Measurements from ENCODE around the gene SCD. TPM values are rescaled to one million over a fixed set of nuclear protein-coding genes. Genes with fewer than 3 reads are reported as not detected.
A peak's percentile ranks its signal among the peaks of the same experiment; 100 is the strongest.

SCD gene
- 120 and 125 TPM in 2 replicates for total RNA-seq (2013; cell fraction: nucleolus; rRNA removed)
- total RNA-seq (2014; rRNA removed) (108 and 117 TPM in 2 replicates), total RNA-seq (2014; rRNA removed; fragmentation: Illumina TruSeq; extraction: Trizol) (91.3 and 103 TPM in 2 replicates), total RNA-seq (2021) (171 and 188 TPM in 2 replicates), polyA plus RNA-seq (2011; rRNA removed) (250 and 279 TPM in 2 replicates), polyA plus RNA-seq (2014; fragmentation: Illumina TruSeq; extraction: Trizol) (181 and 230 TPM in 2 replicates), polyA plus RNA-seq (2014; fragmentation: Nextera tagmentation; extraction: Ambion mirVana) (10 to 100 TPM; 77.5 to 86.1 TPM), polyA plus RNA-seq (2014; rRNA removed) (119 and 131 TPM in 2 replicates), polyA plus RNA-seq (2016; fragmentation: Nextera tagmentation; extraction: Ambion mirVana) (10 to 100 TPM; 68.7 to 70.2 TPM), polyA minus RNA-seq (2011; rRNA and poly(A)+ RNA removed) (294 and 320 TPM in 2 replicates), Bru-seq, nascent RNA (percentile 83 among the genes with signal in this experiment), BruChase-seq, experiment 1, labeled RNA remaining after a 6-hour chase (percentile 95 among the genes with signal in this experiment), BruChase-seq, experiment 2, labeled RNA remaining after a 2-hour chase (percentile 94 among the genes with signal in this experiment)
- 65.1 TPM for polyA plus RNA-seq (2011; ENCODE audit: low read depth)
- polyA plus RNA-seq (2011; cell fraction: cytosol; rRNA removed), result 198 and 249 TPM in 2 replicates
- 86.6 and 104 TPM in 2 replicates for polyA plus RNA-seq (2011; cell fraction: nucleus; rRNA removed)
- polyA plus RNA-seq (2012), result 88.3 and 146 TPM in 2 replicates
- polyA minus RNA-seq (2011; cell fraction: cytosol; rRNA and poly(A)+ RNA removed), result 122 TPM in 2 replicates
- 31.3 and 34.6 TPM in 2 replicates for polyA minus RNA-seq (2011; cell fraction: nucleus; rRNA and poly(A)+ RNA removed)
- long read RNA-seq, experiment 1, full-length matches to known transcripts, result 2 of 11 reads
- long read RNA-seq, experiment 1, partial matches to known transcripts, result 0 of 11 reads
- long read RNA-seq, experiment 1, other reads (novel, unspliced or antisense), result 9 of 11 reads
- long read RNA-seq, experiment 2, full-length matches to known transcripts, result 6 of 86 reads
- long read RNA-seq, experiment 2, partial matches to known transcripts, result 5 of 86 reads
- long read RNA-seq, experiment 2, other reads (novel, unspliced or antisense), result 75 of 86 reads

GRCh38 chr10:100346765-100347567 is at the start of gene SCD:
Gene SCD, plus strand, starts transcription at chr10:100347233. Its CDS starts 272 bp downstream, at chr10:100347505.
- H3K79me2 ChIP-seq (ENCODE audit: control insufficient read depth, insufficient read depth, low read length), result peaks cover 59% of the 10 kb centered on the region
- CTCF ChIA-PET, result interaction anchor here (0.6 to 7.7 kb wide), 13 partner anchors 9 to 552 kb away, joined by 3 to 91 read pairs (median 12); no protein-coding TSS in a partner anchor
- ATAC-seq (peak; percentile 93), DNase-seq (ENCODE audit: low read depth, low spot score) (peak; percentile 93), FAIRE-seq (peak; percentile 27)
- SMC1A ChIA-PET (ENCODE audit: uncharacterized antibody, unreplicated experiment), result interaction anchor here (0.7 to 17.4 kb wide), 9 partner anchors 9 to 141 kb away, joined by 3 to 277 read pairs (median 6); no protein-coding TSS in a partner anchor
- peaks cover 4% of the 10 kb centered on the region; the same call in 1 of the 2 replicates for H4K20me1 ChIP-seq (ENCODE audit: control insufficient read depth, insufficient read depth)
- H3K27me3 ChIP-seq (replicated peaks in 1 of 2; ENCODE audit: control insufficient read depth in 2 of 2, insufficient read depth in 2 of 2, low read length in 1 of 2), result no peaks in the 10 kb centered on the region
- H3K4me3 ChIP-seq, result peak within 1 kb of the TSS; percentile 86
- under 1% methylated on average over 66 of the region's 73 CpGs for WGBS (ENCODE audit: insufficient coverage, insufficient replicate concordance, low lambda C conversion rate, missing lambda C conversion rate)
- intact Hi-C loops (cut with micrococcal nuclease; ENCODE audit: unreplicated experiment) (loop anchor here (2.0 kb wide), 1 partner anchor 26 kb away; no protein-coding TSS in a partner anchor), in situ Hi-C loops (cut with MboI) (no loop called here)
- POLR2A ChIA-PET, result interaction anchor here (0.5 to 11.8 kb wide), 12 partner anchors 12 to 650 kb away, joined by 3 to 191 read pairs (median 4); no protein-coding TSS in a partner anchor
- H3K27ac ChIP-seq (ENCODE audit: control insufficient read depth, insufficient read depth), result peak within 1 kb of the TSS; percentile 72
- RAD21 ChIA-PET (ENCODE audit: unreplicated experiment), result interaction anchor here (0.7 to 18.1 kb wide), 14 partner anchors 9 to 501 kb away, joined by 3 to 214 read pairs (median 5); partner anchors contain the start of gene HIF1AN
- H3K4me1 ChIP-seq (ENCODE audit: control insufficient read depth, insufficient read depth, low read length), result peaks cover 18% of the 10 kb centered on the region
- H3K9me3 ChIP-seq (replicated peaks; ENCODE audit: control insufficient read depth, insufficient read depth, low read length), result no peaks in the 10 kb centered on the region
- H3K36me3 ChIP-seq (ENCODE audit: control insufficient read depth in 2 of 2, insufficient read depth in 2 of 2, low read length in 1 of 2), result peaks cover 0 to 30% of the 10 kb centered on the region in 2 experiments; a peak in 3 of 4 replicates
- H3K9ac ChIP-seq (ENCODE audit: control insufficient read depth, insufficient read depth, low read length), result peak within 1 kb of the TSS; percentile 79
- H3K4me2 ChIP-seq (ENCODE audit: control insufficient read depth, insufficient read depth), result peak within 1 kb of the TSS; percentile 73
- no TSS peak for BruUV-seq (replicated peaks)
- H2AFZ ChIP-seq (ENCODE audit: control insufficient read depth, low read depth, low read length), result peak within 1 kb of the TSS; percentile 70
- TF ChIP-seq CHD1 (IDR thresholded peaks at IDR 0.05; ENCODE audit: low read depth, low read length) (no peak), HDAC6 (IDR thresholded peaks at IDR 0.05; ENCODE audit: unreplicated experiment) (no peak), RUNX3 (IDR thresholded peaks at IDR 0.05; ENCODE audit: low read length) (peak; percentile 65), KDM1A (IDR thresholded peaks at IDR 0.05; ENCODE audit: borderline replicate concordance) (no peak), FOS (IDR thresholded peaks at IDR 0.05; ENCODE audit: borderline replicate concordance, extremely low read depth, insufficient read length) (peak; percentile 29), SIN3A (IDR thresholded peaks at IDR 0.05; ENCODE audit: low read depth, low read length) (no peak; the same call in 1 of the 2 replicates), PBX3 (IDR thresholded peaks at IDR 0.05; ENCODE audit: insufficient replicate concordance, low read depth, low read length) (no peak), GATAD2B (conservative IDR thresholded peaks at IDR 0.05; ENCODE audit: low read depth) (peak; percentile 81; the same call in 1 of the 2 replicates), POLR2AphosphoS5 (IDR thresholded peaks at IDR 0.05; ENCODE audit: low read length) (peak; percentile 40; the same call in 1 of the 2 replicates), LARP7 (IDR thresholded peaks at IDR 0.05) (0 out of 2 replicates have a peak, but pooled peaks have one; percentile 25), CREM (IDR thresholded peaks at IDR 0.05; ENCODE audit: low read depth) (no peak), TCF7 (IDR thresholded peaks at IDR 0.05; ENCODE audit: borderline replicate concordance) (no peak), SREBF2 (IDR thresholded peaks at IDR 0.05; ENCODE audit: low read length) (peak; percentile 67; the same call in 1 of the 2 replicates)
- TF ChIP-seq, protein P1, sequence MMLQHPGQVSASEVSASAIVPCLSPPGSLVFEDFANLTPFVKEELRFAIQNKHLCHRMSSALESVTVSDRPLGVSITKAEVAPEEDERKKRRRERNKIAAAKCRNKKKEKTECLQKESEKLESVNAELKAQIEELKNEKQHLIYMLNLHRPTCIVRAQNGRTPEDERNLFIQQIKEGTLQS (IDR thresholded peaks at IDR 0.05; ENCODE audit: borderline replicate concordance, extremely low read depth, low read depth, low read length), result no peak
- TF ChIP-seq, protein P2, sequence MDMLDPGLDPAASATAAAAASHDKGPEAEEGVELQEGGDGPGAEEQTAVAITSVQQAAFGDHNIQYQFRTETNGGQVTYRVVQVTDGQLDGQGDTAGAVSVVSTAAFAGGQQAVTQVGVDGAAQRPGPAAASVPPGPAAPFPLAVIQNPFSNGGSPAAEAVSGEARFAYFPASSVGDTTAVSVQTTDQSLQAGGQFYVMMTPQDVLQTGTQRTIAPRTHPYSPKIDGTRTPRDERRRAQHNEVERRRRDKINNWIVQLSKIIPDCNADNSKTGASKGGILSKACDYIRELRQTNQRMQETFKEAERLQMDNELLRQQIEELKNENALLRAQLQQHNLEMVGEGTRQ (IDR thresholded peaks at IDR 0.05; ENCODE audit: borderline replicate concordance, low read depth, low read length), result no peak

All from GM12878 (cell line).